Stimulated activated naive B cell treated with anti-CD40 and anti-IgM and Interleukin-4, amounts not matched to agents 10 μg/mL and 1 μg/mL and 100 μg/mL, for 72 hours (primary cell): ENCODE data around the gene SUN5.

Experiments used
- ATAC-seq, 2 donors: fragments of 150-1000 bp; cut with Tn5 transposase; replicated peaks; 2 replicates each; pipeline ENCODE4 v1.10.0; 2021; ENCODE audit warnings: moderate library complexity in 1 of 2
- DNase-seq: peaks from one replicate; pipeline ENCODE4 v3.0.0; 2021
- H3K27ac Mint-ChIP-seq: one replicate; pipeline ENCODE4 v1.8.0; 2022; ENCODE audit warnings: mild to moderate bottlenecking, mixed read lengths
- H3K27me3 Mint-ChIP-seq, 2 donors: one replicate each; pipeline ENCODE4 v1.8.0; 2022; ENCODE audit warnings: mixed read lengths in 2 of 2
- H3K36me3 Mint-ChIP-seq, 2 donors: one replicate each; pipeline ENCODE4 v1.8.0; 2022; ENCODE audit warnings: mixed read lengths in 2 of 2, mild to moderate bottlenecking in 1 of 2
- H3K4me1 Mint-ChIP-seq, 2 donors: one replicate each; pipeline ENCODE4 v1.8.0; 2022; ENCODE audit warnings: mixed read lengths in 2 of 2, mild to moderate bottlenecking in 1 of 2
- H3K4me3 Mint-ChIP-seq, 2 donors: one replicate each; pipeline ENCODE4 v1.8.0; 2022; ENCODE audit warnings: mild to moderate bottlenecking in 2 of 2, mixed read lengths in 2 of 2, moderate library complexity in 1 of 2
- H3K9me3 Mint-ChIP-seq, 2 donors: one replicate each; pipeline ENCODE4 v1.8.0; 2022; ENCODE audit warnings: mixed read lengths in 2 of 2, mild to moderate bottlenecking in 1 of 2

The SUN5 gene

GRCh38 chr20:32945710-32946221 lies 58.5 kb downstream of the SUN5 start:
- ATAC-seq (no peak), DNase-seq (no peak)
- Mint-ChIP-seq H3K27ac (no peak overlapping the region), H3K4me1 (no peaks in the 10 kb centered on the region), H3K27me3 (no peaks in the 10 kb centered on the region), H3K4me3 (no peak overlapping the region), H3K36me3 (peaks cover 0 to 4% of the 10 kb centered on the region in 2 donors), H3K9me3 (peaks cover 4% of the 10 kb centered on the region in 2 donors)

- H3K4me3 Mint-ChIP-seq, result no peak overlapping the region
- DNase-seq (no peak), ATAC-seq (no peak)
- no peak overlapping the region for H3K27ac Mint-ChIP-seq
- no peaks in the 10 kb centered on the region for H3K4me1 Mint-ChIP-seq
- peaks cover 4% of the 10 kb centered on the region in 2 donors for H3K9me3 Mint-ChIP-seq
- H3K36me3 Mint-ChIP-seq, result peaks cover 0 to 4% of the 10 kb centered on the region in 2 donors
- H3K27me3 Mint-ChIP-seq, result peaks cover 12 to 14% of the 10 kb centered on the region in 2 donors
These were observed 60.7 kb downstream of the SUN5 start for GRCh38 chr20:32943490-32944052.

DNA sequence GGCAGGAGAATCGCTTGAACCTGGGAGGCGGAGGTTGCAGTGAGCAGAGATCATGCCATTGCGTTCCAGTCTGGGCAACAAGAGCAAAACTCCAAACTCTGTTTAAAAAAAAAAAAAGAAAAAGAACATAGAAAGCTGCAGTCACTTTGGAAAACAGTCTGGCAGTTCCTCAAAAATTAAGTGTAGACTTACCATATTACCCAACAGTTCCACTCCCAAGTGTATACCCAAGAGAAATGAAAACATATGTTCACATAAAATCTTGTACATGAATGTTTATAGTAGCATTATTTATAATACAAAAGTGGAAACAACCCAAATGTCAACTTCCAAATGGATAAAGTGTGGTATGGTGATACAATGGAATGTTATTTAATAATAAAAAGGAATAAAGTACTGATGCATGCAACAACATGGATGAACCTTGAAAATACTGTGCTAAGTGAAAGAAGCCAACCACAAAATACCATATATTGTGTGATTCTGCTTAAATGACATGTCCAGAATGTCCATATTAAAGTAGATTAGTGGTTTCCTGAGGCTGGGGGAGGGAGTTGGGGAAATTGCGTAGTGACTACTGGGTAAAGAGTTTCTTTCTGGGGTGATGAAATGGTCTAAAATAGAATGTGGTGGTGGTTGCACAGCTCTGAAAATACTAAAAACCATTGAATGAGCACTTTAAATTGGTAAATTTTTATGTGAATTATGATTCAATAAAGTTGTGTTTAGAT lies 62.9 kb downstream of the SUN5 start:
- Mint-ChIP-seq H3K9me3 (peaks cover 4% of the 10 kb centered on the region in 2 donors), H3K4me3 (no peak overlapping the region), H3K27me3 (peaks cover 12 to 14% of the 10 kb centered on the region in 2 donors), H3K36me3 (peaks cover 0 to 4% of the 10 kb centered on the region in 2 donors), H3K4me1 (no peaks in the 10 kb centered on the region), H3K27ac (no peak overlapping the region)
- DNase-seq (no peak), ATAC-seq (no peak)

DNA sequence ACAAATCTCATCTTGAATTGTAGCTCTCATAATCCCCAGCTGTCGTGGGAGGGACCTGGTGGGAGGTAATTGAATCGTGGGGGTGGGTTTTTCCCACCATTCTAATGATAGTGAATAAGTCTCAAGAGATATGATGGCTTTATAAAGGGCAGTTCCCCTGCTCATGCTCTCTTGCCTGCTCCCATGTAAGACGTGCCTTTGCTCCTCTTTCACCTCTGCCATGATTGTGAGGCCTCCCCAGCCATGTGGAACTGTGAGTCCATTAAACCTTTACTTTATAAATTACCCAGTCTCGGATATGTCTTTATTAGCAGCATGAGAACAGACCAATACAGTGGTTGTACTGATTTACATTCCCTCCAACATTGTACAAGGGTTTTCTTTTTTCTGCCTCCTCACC lies 69.7 kb downstream of the SUN5 start:
- H3K36me3 Mint-ChIP-seq, result no peaks in the 10 kb centered on the region
- H3K9me3 Mint-ChIP-seq, result no peaks in the 10 kb centered on the region
- ATAC-seq (no peak), DNase-seq (no peak)
- H3K4me1 Mint-ChIP-seq, result no peaks in the 10 kb centered on the region
- H3K27me3 Mint-ChIP-seq, result peaks cover 9 to 10% of the 10 kb centered on the region in 2 donors
- H3K4me3 Mint-ChIP-seq, result no peak overlapping the region
- no peak overlapping the region for H3K27ac Mint-ChIP-seq
